NT2/D1 (cell line): ENCODE results near the gene DHPS.
"Not testable (repeated sequence)": the region's sequence is repeated elsewhere in the genome, so short reads cannot be mapped to it uniquely, and the experiment has no call there.

Experiments used
- DNase-seq: peaks from one replicate; pipeline ENCODE4 v3.0.0-alpha.2; 2011; ENCODE audit warnings: low read depth, low spot score
- H3K27me3 ChIP-seq: 2 replicates; pipeline ENCODE4 v1.6.0; 2011; ENCODE audit warnings: mild to moderate bottlenecking; ENCODE audit not compliant: insufficient read length, insufficient read depth
- H3K36me3 ChIP-seq: 2 replicates; pipeline ENCODE4 v1.6.1; 2011; ENCODE audit warnings: mild to moderate bottlenecking, low read length, mixed read lengths; ENCODE audit not compliant: insufficient read depth, insufficient read length
- H3K4me1 ChIP-seq: 2 replicates; pipeline ENCODE4 v1.5.1; 2011; ENCODE audit not compliant: insufficient read depth, insufficient read length
- H3K4me3 ChIP-seq: 2 replicates; pipeline ENCODE4 v1.5.1; 2011; ENCODE audit warnings: low read depth; ENCODE audit not compliant: insufficient read length
- H3K9ac ChIP-seq: 2 replicates; pipeline ENCODE4 v1.6.0; 2011; ENCODE audit warnings: low read depth; ENCODE audit not compliant: insufficient read length
- H3K9me3 ChIP-seq: 2 replicates; pipeline ENCODE4 v1.5.1; 2011; ENCODE audit warnings: mild to moderate bottlenecking, low read length; ENCODE audit not compliant: insufficient read depth
- SUZ12 ChIP-seq: IDR thresholded peaks from 2 replicates; pipeline ENCODE4 v1.6.1; 2011; ENCODE audit not compliant: insufficient read length, insufficient read depth; ENCODE audit errors: extremely low read depth
- YY1 ChIP-seq: IDR thresholded peaks from 2 replicates; pipeline ENCODE4 v1.6.1; 2011; ENCODE audit not compliant: insufficient read length, insufficient read depth
- ZNF274 ChIP-seq: IDR thresholded peaks from 2 replicates; pipeline ENCODE4 v1.6.1; 2011; ENCODE audit warnings: mild to moderate bottlenecking, low read depth, low read length

DHPS gene

DNA sequence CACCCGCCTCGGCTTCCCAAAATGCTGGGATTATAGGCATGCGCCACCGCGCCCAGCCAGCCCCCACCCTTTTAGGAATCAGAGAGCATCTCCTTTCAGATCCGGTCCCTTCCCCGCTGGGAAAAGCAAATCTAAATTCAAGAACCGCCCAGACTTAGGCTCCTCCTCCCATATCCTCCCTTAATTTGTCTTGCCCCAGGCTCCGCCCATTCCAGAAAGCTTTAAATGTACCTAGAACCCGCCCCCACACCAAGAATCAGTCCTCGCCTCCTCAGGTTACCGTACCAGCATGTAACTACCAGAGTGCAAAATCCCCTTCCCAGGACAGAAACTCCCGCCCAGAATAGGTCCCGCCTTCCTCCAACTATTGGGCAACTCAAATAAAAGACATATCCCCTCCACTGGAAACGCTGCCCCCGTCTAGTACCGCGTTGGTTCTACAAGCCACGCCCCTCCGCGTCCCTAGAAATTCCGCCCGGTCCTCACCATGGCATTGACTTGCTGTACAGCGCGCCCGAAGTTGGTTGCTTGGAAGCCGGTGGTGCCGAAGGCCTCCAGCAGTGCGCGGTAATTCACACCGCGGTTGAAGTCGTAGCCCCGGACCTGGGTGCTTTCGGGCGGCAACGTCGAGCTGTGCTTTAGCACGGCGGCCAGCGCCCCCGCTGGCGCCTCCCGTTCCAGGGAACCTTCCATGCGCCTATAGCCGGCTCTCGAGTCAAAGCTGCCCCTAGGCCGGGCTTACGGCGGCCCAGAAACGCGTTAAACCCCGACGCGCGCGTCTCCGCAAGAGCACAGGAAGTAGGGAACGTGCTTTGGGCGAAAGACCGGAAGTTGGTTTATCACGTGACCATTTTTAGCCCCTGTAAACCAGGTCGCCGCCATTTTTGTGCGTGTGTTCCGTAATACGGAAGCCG lies at the start of gene DHPS:
Gene DHPS, minus strand, starts transcription at position 807 of the 914 bp plus-strand sequence. Its CDS starts 114 bp downstream, at position 693.
- peaks cover 6% of the 10 kb centered on the region for H3K4me1 ChIP-seq
- no peak for TF ChIP-seq ZNF274
- TF ChIP-seq SUZ12: no peak
- TF ChIP-seq YY1: peak; percentile 93
- peak within 1 kb of the TSS; percentile 89 for H3K4me3 ChIP-seq
- peak; percentile 98 for DNase-seq
- peak within 1 kb of the TSS; percentile 97 for H3K9ac ChIP-seq
- H3K36me3 ChIP-seq: peaks cover 50% of the 10 kb centered on the region
- no peaks in the 10 kb centered on the region for H3K9me3 ChIP-seq
- H3K27me3 ChIP-seq: no peaks in the 10 kb centered on the region

GRCh38 chr19:12731337-12731736 lies 49.7 kb upstream of the DHPS start:
- no peak for DNase-seq
- Histone ChIP-seq H3K36me3 (peaks cover 55% of the 10 kb centered on the region), H3K9me3 (no peaks in the 10 kb centered on the region), H3K27me3 (no peaks in the 10 kb centered on the region), H3K4me1 (peaks cover 9% of the 10 kb centered on the region), H3K4me3 (no peak overlapping the region), H3K9ac (no peak overlapping the region)
- TF ChIP-seq ZNF274: no peak

GRCh38 chr19:12730064-12730463 lies 48.4 kb upstream of the DHPS start:
- no peak overlapping the region for H3K4me3 ChIP-seq
- H3K9me3 ChIP-seq: no peaks in the 10 kb centered on the region
- no peaks in the 10 kb centered on the region for H3K27me3 ChIP-seq
- TF ChIP-seq ZNF274 (no peak), SUZ12 (no peak), YY1 (no peak)
- DNase-seq: no peak
- H3K4me1 ChIP-seq: peaks cover 7% of the 10 kb centered on the region
- no peak overlapping the region for H3K9ac ChIP-seq
- H3K36me3 ChIP-seq: peaks cover 55% of the 10 kb centered on the region

GRCh38 chr19:12727745-12728433 lies 46.2 kb upstream of the DHPS start:
- H3K4me3 ChIP-seq: no peak overlapping the region
- no peaks in the 10 kb centered on the region for H3K9me3 ChIP-seq
- H3K36me3 ChIP-seq: peaks cover 51% of the 10 kb centered on the region
- TF ChIP-seq SUZ12 (no peak), YY1 (no peak), ZNF274 (no peak)
- DNase-seq: no peak
- H3K4me1 ChIP-seq: peaks cover 7% of the 10 kb centered on the region
- no peak overlapping the region for H3K9ac ChIP-seq
- no peaks in the 10 kb centered on the region for H3K27me3 ChIP-seq

DNA sequence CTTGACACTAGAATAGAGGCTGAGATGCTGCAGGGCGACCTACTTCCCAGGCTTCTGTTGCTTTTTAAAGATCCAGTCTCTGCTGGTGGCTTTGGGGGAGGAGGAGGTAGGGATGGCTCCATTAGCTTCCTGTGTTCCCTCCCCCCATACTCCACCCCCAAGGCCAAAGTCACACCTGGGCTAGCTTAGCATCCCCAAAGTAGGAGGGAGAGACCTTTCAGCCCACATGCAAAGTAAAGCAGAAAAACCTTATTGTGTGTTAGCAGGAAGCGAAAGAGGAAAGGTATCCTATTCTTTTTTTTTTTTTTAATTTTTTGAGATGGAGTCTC lies 45.3 kb upstream of the DHPS start:
- peaks cover 43% of the 10 kb centered on the region for H3K36me3 ChIP-seq
- TF ChIP-seq YY1 (no peak), ZNF274 (no peak), SUZ12 (no peak)

DNA sequence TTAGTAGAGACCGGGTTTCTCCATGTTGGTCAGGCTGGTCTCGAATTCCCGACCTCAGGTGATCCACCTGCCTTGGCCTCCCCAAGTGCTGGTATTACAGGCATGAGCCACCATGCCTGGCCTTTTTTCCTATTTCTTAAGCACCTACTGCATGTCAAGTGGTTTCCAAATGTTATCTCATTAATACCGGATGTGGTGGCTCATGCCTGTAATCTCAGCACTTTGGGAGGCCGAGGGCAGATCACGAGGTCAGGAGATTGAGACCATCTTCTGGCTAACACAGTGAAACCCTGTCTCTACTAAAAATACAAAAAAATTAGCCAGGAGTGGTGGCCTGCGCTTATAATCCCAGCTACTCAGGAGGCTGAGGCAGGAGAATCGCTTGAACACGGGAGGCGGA lies 43.9 kb upstream of the DHPS start:
- not testable (repeated sequence) for H3K9ac ChIP-seq, H3K4me1 ChIP-seq, H3K9me3 ChIP-seq, DNase-seq, H3K27me3 ChIP-seq, H3K4me3 ChIP-seq
- peaks cover 40% of the 10 kb centered on the region for H3K36me3 ChIP-seq

More for the DNA sequence above, 45.3 kb upstream of the DHPS start:
- peaks cover 2% of the 10 kb centered on the region for H3K4me1 ChIP-seq
- H3K4me3 ChIP-seq: no peak overlapping the region
- H3K9ac ChIP-seq: peak overlapping the region; percentile 38
- H3K9me3 ChIP-seq: no peaks in the 10 kb centered on the region
- DNase-seq: no peak
- H3K27me3 ChIP-seq: no peaks in the 10 kb centered on the region

DNA sequence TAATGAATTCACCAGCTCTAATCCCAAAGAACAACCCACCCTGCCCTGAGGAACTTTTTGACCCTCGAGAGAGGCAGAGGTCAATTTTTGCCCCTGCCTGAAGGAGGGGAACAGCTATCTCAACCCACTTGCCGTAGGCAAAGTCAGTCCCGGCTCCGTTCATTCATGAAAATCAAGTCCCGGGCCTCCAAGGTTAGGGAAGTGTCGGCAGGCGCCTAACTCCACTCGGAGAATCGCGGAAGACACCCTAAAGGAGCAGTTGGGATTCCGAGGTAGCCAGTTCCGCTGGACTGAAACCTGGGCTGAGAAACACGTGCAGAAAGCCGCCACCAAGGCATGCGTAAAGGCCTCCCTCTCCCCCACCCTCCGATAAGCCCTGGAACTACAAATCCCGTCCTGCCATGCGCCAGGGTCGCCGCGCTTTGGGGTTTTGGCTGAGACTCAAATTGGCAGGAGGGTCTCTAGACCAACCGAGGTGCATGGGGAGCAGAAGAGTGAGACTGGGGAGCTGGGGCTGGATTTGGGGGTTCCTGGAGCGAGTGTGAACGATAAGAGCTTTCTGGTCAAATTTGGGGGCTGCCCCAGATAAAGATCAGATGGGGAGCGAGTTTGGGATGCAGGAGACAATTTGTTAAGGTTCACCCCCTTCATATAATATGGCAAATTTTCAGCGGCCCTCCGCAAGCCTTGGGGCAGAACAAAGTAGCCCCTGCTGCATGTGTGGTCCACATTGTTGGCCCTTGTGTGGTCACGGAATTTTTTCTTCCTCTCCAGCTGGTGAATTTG lies 42.2 kb upstream of the DHPS start, which contains the start of gene TNPO2:
Gene TNPO2, minus strand, starts transcription at position 292 of the 786 bp plus-strand sequence. CDS start 2,955 bp downstream, outside the sequence.
- Histone ChIP-seq H3K9ac (peak within 1 kb of the TSS; percentile 90), H3K36me3 (peaks cover 38% of the 10 kb centered on the region), H3K27me3 (no peaks in the 10 kb centered on the region), H3K9me3 (no peaks in the 10 kb centered on the region), H3K4me1 (peaks cover 4% of the 10 kb centered on the region), H3K4me3 (peak within 1 kb of the TSS; percentile 80)
- TF ChIP-seq ZNF274 (no peak), SUZ12 (no peak), YY1 (no peak)
- DNase-seq: peak; percentile 76
